ENCODE data around the gene ACTMAP. TPM values are rescaled to one million over a fixed set of nuclear protein-coding genes. Genes with fewer than 3 reads are reported as not detected.
A peak's percentile ranks its signal among the peaks of the same experiment; 100 is the strongest.

The ACTMAP gene
- total RNA-seq, 1 donor: 1.1 TPM

DNA sequence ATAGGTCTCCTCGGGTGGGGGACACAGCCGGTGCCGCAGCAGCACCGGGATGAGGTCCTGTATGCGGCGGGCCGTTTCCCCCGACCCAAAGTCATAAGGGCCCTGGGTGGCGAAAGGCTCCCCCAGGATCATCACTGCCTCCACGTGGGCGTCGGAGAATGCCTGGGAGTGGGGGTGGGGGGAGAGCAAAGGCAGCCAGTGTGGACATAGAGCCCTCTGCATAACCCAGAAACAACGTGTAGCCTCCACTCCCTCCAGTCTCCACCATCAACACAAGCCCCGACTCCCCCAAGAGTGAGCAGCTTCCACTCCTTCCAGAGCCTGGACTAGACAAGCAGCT lies 58.1 kb downstream of the ACTMAP start:
- peaks cover 23% of the 10 kb centered on the region for H3K4me1 ChIP-seq (ENCODE audit: insufficient read depth, low read length)
- no peaks in the 10 kb centered on the region for H3K27me3 ChIP-seq (ENCODE audit: insufficient read depth, low read length)
- H3K27ac ChIP-seq (ENCODE audit: low read depth, low read length): no peak overlapping the region
- TF ChIP-seq, protein P1, sequence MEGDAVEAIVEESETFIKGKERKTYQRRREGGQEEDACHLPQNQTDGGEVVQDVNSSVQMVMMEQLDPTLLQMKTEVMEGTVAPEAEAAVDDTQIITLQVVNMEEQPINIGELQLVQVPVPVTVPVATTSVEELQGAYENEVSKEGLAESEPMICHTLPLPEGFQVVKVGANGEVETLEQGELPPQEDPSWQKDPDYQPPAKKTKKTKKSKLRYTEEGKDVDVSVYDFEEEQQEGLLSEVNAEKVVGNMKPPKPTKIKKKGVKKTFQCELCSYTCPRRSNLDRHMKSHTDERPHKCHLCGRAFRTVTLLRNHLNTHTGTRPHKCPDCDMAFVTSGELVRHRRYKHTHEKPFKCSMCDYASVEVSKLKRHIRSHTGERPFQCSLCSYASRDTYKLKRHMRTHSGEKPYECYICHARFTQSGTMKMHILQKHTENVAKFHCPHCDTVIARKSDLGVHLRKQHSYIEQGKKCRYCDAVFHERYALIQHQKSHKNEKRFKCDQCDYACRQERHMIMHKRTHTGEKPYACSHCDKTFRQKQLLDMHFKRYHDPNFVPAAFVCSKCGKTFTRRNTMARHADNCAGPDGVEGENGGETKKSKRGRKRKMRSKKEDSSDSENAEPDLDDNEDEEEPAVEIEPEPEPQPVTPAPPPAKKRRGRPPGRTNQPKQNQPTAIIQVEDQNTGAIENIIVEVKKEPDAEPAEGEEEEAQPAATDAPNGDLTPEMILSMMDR (IDR thresholded peaks at IDR 0.05; ENCODE audit: extremely low read depth, low read depth, low read length): no peak
- H2AFZ ChIP-seq (ENCODE audit: low read length): no peak overlapping the region
- H4K20me1 ChIP-seq (ENCODE audit: insufficient read depth, low read length): peaks cover 22% of the 10 kb centered on the region
- H3K79me2 ChIP-seq (ENCODE audit: insufficient read depth, low read length): peaks cover 31% of the 10 kb centered on the region
- no peak overlapping the region for H3K4me3 ChIP-seq (ENCODE audit: insufficient read depth, low read length)
- no peaks in the 10 kb centered on the region for H3K9me3 ChIP-seq (ENCODE audit: low read depth, low read length)
- H3K4me2 ChIP-seq (ENCODE audit: insufficient read depth, low read length): no peak overlapping the region
- H3K36me3 ChIP-seq (ENCODE audit: insufficient read depth, low read length): peaks cover 16% of the 10 kb centered on the region
- peak; percentile 74 for DNase-seq (ENCODE audit: insufficient read length, low spot score, missing footprints)

DNA sequence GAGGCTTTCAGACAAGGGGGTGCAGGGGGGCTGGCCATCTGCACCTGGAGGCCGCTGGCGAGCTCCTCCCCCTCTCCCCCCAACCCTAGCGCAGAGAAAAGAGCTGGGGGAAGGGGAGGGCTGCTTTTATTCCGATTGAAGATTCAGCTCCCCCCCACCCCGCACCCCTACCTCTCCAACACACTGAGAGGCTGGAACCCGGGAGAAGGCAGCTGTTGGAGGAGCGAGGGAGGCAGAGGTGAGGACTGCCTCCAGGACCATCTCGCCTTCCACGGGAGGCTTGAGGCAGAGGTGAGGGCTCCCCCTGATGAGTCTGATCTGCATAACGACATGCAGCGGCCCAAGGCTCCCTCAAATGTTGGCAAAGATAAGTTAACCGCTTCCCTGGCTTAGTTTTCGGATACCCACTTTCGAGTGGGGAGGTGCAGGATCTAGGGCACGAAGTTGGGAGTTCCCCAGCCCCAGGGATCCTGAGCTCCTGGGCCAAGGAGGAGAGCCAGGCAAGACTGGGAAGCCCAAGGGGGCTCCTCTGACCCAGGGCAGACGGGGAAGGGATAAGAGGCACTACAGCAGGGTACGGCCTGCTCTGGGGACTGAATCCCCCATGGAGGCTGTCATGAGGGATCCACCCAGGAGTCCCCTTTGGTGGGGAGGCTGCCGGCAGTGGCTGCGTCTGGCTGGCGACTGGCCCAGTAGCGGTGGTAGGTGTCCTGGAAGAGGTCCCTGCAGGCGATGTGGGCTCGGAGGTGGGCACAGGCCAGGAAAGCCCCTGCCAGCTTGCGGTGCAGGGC lies 58.7 kb downstream of the ACTMAP start:
- H3K27me3 ChIP-seq (ENCODE audit: insufficient read depth, low read length): no peaks in the 10 kb centered on the region
- DNase-seq (ENCODE audit: insufficient read length, low spot score, missing footprints): peak; percentile 77
- H2AFZ ChIP-seq (ENCODE audit: low read length): no peak overlapping the region
- peak overlapping the region; percentile 90 for H3K4me2 ChIP-seq (ENCODE audit: insufficient read depth, low read length)
- peak overlapping the region; percentile 94 for H3K4me3 ChIP-seq (ENCODE audit: insufficient read depth, low read length)
- H3K9me3 ChIP-seq (ENCODE audit: low read depth, low read length): no peaks in the 10 kb centered on the region
- H3K27ac ChIP-seq (ENCODE audit: low read depth, low read length): peak overlapping the region; percentile 78
- peaks cover 28% of the 10 kb centered on the region for H4K20me1 ChIP-seq (ENCODE audit: insufficient read depth, low read length)
- TF ChIP-seq, protein P1 (IDR thresholded peaks at IDR 0.05; ENCODE audit: extremely low read depth, low read depth, low read length): no peak
- H3K4me1 ChIP-seq (ENCODE audit: insufficient read depth, low read length): peaks cover 23% of the 10 kb centered on the region
- peaks cover 34% of the 10 kb centered on the region for H3K79me2 ChIP-seq (ENCODE audit: insufficient read depth, low read length)
- H3K36me3 ChIP-seq (ENCODE audit: insufficient read depth, low read length): peaks cover 22% of the 10 kb centered on the region

Small RNAs within 50 kb of the gene (small RNA-seq; reads per million reads assigned to genes)
- not detected for gene RNU6-195P

Other genes starting within 250 kb of the ACTMAP start
- 16.3 and 18.9 TPM in 2 replicates for gene SHKBP1, start 173.6 kb downstream of the ACTMAP start, total RNA-seq
- gene LTBP4, start 149.1 kb downstream of the ACTMAP start, total RNA-seq: 13.6 and 16.6 TPM in 2 replicates
- gene NUMBL, start 59.8 kb downstream of the ACTMAP start, total RNA-seq: 26.8 and 27.7 TPM in 2 replicates
- gene COQ8B, start 33.6 kb downstream of the ACTMAP start, total RNA-seq: 32.9 and 34.2 TPM in 2 replicates
- gene ITPKC, start 33.4 kb downstream of the ACTMAP start, total RNA-seq: 9.8 and 10.0 TPM in 2 replicates
- 20.6 and 32.1 TPM in 2 replicates for gene SNRPA, start 726 bp upstream of the ACTMAP start, total RNA-seq
- gene MIA, start 25.0 kb upstream of the ACTMAP start, total RNA-seq: 0.72 TPM in 1 of 2 replicates, not detected in the other
- 8.0 and 13.8 TPM in 2 replicates for gene RAB4B, start 27.8 kb upstream of the ACTMAP start, total RNA-seq
- 69.8 and 75.1 TPM in 2 replicates for gene EGLN2, start 48.7 kb upstream of the ACTMAP start, total RNA-seq
- not detected in 2 replicates for gene CYP2A6, start 100.0 kb upstream of the ACTMAP start, total RNA-seq
- not detected in 2 replicates for gene CYP2A7, start 131.8 kb upstream of the ACTMAP start, total RNA-seq
- not detected in 2 replicates for gene CYP2B6, start 240.8 kb upstream of the ACTMAP start, total RNA-seq